Adrenal gland (tissue), 5 donors: ENCODE results near the gene CENPL.
"Not testable (repeated sequence)": the region's sequence is repeated elsewhere in the genome, so short reads cannot be mapped to it uniquely, and the experiment has no call there.

Experiments used
- POLR2A ChIP-seq, 2 donors: fragments of 450-650 bp; IDR thresholded peaks; one replicate each; pipeline ENCODE4 v1.6.1; 2017; ENCODE audit warnings: antibody characterized with exemption in 2 of 2, mild to moderate bottlenecking in 2 of 2, moderate library complexity in 1 of 2
- TF ChIP-seq, protein P1 (sequence below), 6 experiments: fragments of 450-650 bp in 4 of 6; fragments of 200-600 bp in 2 of 6; sonication (generic) in 1 of 6; IDR thresholded peaks; 1 replicate in 5 of 6; 2 replicates in 1 of 6; pipeline versions ENCODE4 v1.5.1 to v1.8.0; 2016 to 2021; ENCODE audit warnings: antibody characterized with exemption in 6 of 6, mild to moderate bottlenecking in 2 of 6, moderate library complexity in 1 of 6
- donor health status: DM: no; HTN: no; CAD: no.

DNA sequence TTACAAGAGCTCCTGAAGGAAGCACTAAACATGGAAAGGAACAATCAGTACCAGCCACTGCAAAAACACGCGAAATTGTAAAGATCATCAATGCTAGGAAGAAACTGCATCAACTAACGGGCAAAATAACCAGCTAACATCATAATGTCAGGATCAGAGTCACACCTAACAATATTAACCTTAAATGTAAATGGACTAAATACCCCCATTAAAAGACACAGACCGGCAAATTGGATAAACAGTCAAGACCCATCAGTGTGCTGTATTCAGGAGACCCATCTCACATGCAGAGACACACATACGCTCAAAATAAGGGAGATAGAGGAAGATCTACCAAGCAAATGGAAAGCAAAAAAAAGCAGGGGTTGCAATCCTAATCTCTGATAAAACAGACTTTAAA, 11.0 kb downstream of the CENPL start:
- TF ChIP-seq, protein P1, sequence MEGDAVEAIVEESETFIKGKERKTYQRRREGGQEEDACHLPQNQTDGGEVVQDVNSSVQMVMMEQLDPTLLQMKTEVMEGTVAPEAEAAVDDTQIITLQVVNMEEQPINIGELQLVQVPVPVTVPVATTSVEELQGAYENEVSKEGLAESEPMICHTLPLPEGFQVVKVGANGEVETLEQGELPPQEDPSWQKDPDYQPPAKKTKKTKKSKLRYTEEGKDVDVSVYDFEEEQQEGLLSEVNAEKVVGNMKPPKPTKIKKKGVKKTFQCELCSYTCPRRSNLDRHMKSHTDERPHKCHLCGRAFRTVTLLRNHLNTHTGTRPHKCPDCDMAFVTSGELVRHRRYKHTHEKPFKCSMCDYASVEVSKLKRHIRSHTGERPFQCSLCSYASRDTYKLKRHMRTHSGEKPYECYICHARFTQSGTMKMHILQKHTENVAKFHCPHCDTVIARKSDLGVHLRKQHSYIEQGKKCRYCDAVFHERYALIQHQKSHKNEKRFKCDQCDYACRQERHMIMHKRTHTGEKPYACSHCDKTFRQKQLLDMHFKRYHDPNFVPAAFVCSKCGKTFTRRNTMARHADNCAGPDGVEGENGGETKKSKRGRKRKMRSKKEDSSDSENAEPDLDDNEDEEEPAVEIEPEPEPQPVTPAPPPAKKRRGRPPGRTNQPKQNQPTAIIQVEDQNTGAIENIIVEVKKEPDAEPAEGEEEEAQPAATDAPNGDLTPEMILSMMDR (IDR thresholded peaks at IDR 0.05) = not testable (repeated sequence)
- not testable (repeated sequence) for TF ChIP-seq POLR2A (IDR thresholded peaks at IDR 0.05)
